Muscle of leg (tissue), 11 donors: Measurements from ENCODE around the gene MUCL1. TPM values are rescaled to one million over a fixed set of nuclear protein-coding genes. Genes with fewer than 3 reads are reported as not detected.
"Not testable (repeated sequence)": the region's sequence is repeated elsewhere in the genome, so short reads cannot be mapped to it uniquely, and the experiment has no call there.

Experiments
- DNase-seq: peaks from one replicate; pipeline ENCODE4 v3.0.0; 2013
- H3K27ac ChIP-seq: one replicate; pipeline ENCODE4 v1.5.1; 2013; ENCODE audit warnings: mild to moderate bottlenecking, low read length, control low read depth
- H3K27me3 ChIP-seq: one replicate; pipeline ENCODE4 v1.6.1; 2013; ENCODE audit warnings: low read length; ENCODE audit not compliant: control insufficient read depth, insufficient read depth
- H3K36me3 ChIP-seq: one replicate; pipeline ENCODE4 v1.6.1; 2013; ENCODE audit warnings: low read length; ENCODE audit not compliant: control insufficient read depth, insufficient read depth
- H3K4me1 ChIP-seq: one replicate; pipeline ENCODE4 v1.6.1; 2013; ENCODE audit warnings: low read length; ENCODE audit not compliant: control insufficient read depth, insufficient read depth
- H3K4me3 ChIP-seq: one replicate; pipeline ENCODE4 v1.5.1; 2013; ENCODE audit warnings: low read length, control low read depth
- H3K9me3 ChIP-seq: replicated peaks from 2 replicates; pipeline ENCODE4 v1.6.1; 2013; ENCODE audit warnings: low read depth, low read length; ENCODE audit not compliant: control insufficient read depth
- WGBS: methylation state at CpG from one replicate; pipeline ENCODE4 v1.1.5; 2013; ENCODE audit warnings: missing lambda C conversion rate; ENCODE audit not compliant: insufficient coverage; 5-methylcytosine and 5-hydroxymethylcytosine counted together
- polyA plus RNA-seq, 8 donors: library from polyadenylated mRNA; unstranded; fragments of 120-200 nt; gene quantifications; one replicate each; pipeline versions ENCODE4 v1.2.1 to v1.2.3, GENCODE V29; 2013; ENCODE audit warnings: inconsistent platforms in 1 of 8, low replicate concordance in 1 of 8; ENCODE audit not compliant: insufficient read length in 8 of 8, insufficient read depth in 1 of 8
- total RNA-seq: library from RNA; stranded (reverse); fragments of 120-200 nt; gene quantifications from one replicate; pipeline ENCODE4 v1.2.4, GENCODE V29; 2013

Gene MUCL1
- total and polyA plus RNA-seq, 9 donors = not detected

DNA sequence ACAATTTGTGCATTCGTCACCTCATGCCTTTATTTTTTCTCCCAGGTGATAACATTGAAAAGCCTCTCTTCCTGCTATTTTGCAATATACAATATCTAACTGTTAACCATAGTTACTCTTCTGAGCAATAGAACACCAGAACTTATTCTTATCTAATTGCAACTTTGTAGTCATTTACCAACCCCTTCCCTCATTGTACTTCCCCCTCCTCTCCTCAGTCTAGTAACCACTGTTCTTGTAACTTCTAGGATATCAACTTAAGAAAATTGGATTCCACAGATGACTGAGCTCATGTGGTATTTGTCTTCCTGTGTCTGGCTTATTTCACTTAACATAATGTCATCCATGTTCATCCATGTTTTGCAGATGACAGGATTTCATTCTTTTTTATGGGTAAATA lies 7.6 kb downstream of the MUCL1 start:
- no peaks in the 10 kb centered on the region for H3K27me3 ChIP-seq
- DNase-seq = no peak
- no peak overlapping the region for H3K4me3 ChIP-seq
- H3K27ac ChIP-seq = no peak overlapping the region
- no peaks in the 10 kb centered on the region for H3K36me3 ChIP-seq
- no CpG with 5 or more reads among the region's 1 CpG for WGBS
- H3K9me3 ChIP-seq = no peaks in the 10 kb centered on the region
- H3K4me1 ChIP-seq = no peaks in the 10 kb centered on the region

DNA sequence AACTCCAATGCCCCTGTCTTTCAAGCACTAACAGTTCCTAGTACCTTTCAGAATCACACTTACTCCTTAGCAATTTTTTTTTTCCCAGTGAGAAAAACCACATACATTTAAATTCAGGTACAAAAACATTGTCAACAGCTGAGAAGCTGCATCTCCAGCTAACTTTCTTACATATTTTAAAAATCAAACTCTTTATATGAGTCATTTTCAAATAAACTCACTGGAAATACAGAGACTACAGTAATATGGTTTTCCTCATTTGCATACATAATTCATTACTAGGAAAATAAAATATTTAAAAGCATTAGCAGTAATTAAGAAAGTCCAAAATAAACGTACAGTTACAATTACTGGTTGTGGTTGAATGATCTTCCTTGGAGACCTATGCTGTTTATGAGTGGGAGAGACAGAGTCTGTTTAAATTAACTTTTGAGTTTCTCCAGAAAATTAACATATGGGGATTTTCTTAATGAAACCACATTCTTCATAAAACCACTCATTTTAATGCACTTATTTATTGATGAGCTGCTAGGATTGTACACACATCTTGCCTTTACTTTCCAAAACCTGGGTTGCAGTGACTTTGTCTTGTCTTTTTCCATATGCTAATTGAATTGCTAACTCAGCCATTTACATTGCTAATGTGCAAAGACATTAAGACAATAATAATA lies 9.8 kb downstream of the MUCL1 start:
- H3K9me3 ChIP-seq = no peaks in the 10 kb centered on the region
- no peaks in the 10 kb centered on the region for H3K27me3 ChIP-seq
- H3K4me3 ChIP-seq = no peak overlapping the region
- H3K27ac ChIP-seq = no peak overlapping the region
- no CpG with 5 or more reads among the region's 1 CpG for WGBS
- H3K4me1 ChIP-seq = no peaks in the 10 kb centered on the region
- no peak for DNase-seq
- H3K36me3 ChIP-seq = no peaks in the 10 kb centered on the region

DNA sequence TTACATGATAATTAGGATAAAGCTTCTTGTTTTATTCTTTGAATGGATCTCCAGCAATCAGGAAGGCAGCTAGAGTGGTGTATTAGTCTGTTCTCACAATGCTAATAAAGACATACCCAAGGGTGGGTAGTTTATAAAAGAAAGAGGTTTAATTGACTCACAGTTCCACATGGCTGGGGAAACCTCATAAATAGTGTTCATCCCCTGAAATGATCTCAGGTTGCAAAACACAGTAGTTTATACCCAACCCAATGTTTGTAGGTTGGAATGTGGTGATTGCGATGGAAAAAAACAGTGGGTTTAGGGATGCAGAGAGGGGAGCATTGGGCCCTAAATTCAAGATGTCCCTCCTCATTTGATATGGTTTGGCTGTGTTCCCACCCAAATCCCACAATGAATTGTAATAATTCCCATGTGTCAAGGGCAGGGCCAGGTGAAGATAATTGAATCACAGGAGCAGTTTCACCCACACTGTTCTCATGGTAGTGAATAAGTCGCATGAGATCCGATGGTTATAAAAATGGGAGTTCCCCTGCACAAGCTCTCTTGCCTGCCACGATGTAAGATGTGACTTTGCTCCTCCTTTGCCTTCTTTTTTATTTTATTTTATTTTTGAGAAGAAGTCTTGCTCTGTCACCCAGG lies 11.5 kb downstream of the MUCL1 start:
- no peaks in the 10 kb centered on the region for H3K36me3 ChIP-seq
- H3K9me3 ChIP-seq = no peaks in the 10 kb centered on the region
- no peaks in the 10 kb centered on the region for H3K27me3 ChIP-seq
- DNase-seq = no peak
- H3K27ac ChIP-seq = no peak overlapping the region
- WGBS = no CpG with 5 or more reads among the region's 4 CpGs
- H3K4me1 ChIP-seq = no peaks in the 10 kb centered on the region
- H3K4me3 ChIP-seq = no peak overlapping the region

DNA sequence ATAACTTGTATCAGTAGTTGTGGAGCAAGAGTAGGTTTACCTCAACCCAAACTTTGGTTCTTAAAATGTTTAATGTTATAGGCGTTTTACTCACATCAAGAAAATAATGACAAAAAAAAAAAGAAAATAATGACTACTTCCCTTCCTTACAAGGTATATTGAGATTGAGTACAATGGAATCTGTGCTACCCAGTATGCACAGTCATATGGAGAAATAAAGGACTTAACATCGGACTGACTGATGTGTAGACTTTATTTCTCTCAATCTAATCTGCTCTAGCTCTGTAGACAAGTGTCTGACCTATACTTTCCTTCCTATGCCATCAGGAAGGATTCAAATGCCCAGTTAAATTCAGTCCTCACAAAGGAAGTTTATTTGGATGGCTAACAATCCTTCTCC lies 14.4 kb downstream of the MUCL1 start:
- Histone ChIP-seq H3K36me3 (no peaks in the 10 kb centered on the region), H3K4me1 (no peaks in the 10 kb centered on the region), H3K27ac (no peak overlapping the region), H3K27me3 (no peaks in the 10 kb centered on the region), H3K9me3 (no peaks in the 10 kb centered on the region), H3K4me3 (no peak overlapping the region)
- WGBS = no CpG with 5 or more reads among the region's 2 CpGs
- no peak for DNase-seq

DNA sequence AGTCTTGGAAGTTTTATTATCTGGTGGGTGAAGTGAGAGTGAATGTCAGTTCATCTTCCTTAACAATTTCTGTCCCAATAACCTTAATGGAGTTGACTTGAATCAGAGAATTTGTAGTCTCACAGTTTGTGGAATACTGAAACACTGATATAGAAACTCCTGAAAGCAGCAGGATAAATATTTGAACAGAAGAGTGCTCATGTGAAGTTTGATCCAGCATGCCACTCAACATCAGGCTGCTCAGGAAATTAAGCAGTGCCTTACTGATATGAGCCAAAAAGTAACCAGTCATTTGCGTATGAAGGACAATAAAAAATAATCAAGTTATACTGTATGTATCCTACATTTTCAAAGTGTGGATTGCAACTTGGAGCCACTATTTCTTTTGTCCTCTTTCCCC lies 15.7 kb downstream of the MUCL1 start:
- H3K36me3 ChIP-seq = no peaks in the 10 kb centered on the region
- H3K9me3 ChIP-seq = no peaks in the 10 kb centered on the region
- H3K27me3 ChIP-seq = no peaks in the 10 kb centered on the region
- no peaks in the 10 kb centered on the region for H3K4me1 ChIP-seq
- H3K27ac ChIP-seq = no peak overlapping the region
- no CpG with 5 or more reads among the region's 1 CpG for WGBS
- no peak overlapping the region for H3K4me3 ChIP-seq
- DNase-seq = no peak

DNA sequence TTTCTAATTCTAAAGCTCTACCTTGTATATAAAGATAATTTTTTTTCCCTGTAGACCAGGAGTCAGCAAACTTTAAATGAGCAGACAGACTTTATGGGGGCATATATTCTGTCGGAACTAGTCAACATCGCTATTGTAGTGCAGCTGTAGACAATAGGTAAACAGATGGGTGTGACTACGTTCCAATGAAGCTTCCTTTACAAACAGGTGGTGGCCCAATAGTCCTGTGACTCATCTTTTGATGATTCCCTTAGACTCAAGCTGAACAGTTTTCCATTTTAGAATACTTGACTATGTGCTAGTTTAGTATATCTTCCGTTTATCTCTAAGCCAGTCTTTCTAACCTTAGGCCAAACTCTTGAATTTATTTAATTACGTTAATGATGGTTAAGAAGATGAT lies 16.3 kb downstream of the MUCL1 start:
- Histone ChIP-seq H3K4me3 (no peak overlapping the region), H3K27me3 (no peaks in the 10 kb centered on the region), H3K36me3 (no peaks in the 10 kb centered on the region), H3K4me1 (no peaks in the 10 kb centered on the region), H3K9me3 (no peaks in the 10 kb centered on the region), H3K27ac (no peak overlapping the region)
- 74% methylated on average over 3 of the region's 5 CpGs for WGBS
- no peak for DNase-seq

DNA sequence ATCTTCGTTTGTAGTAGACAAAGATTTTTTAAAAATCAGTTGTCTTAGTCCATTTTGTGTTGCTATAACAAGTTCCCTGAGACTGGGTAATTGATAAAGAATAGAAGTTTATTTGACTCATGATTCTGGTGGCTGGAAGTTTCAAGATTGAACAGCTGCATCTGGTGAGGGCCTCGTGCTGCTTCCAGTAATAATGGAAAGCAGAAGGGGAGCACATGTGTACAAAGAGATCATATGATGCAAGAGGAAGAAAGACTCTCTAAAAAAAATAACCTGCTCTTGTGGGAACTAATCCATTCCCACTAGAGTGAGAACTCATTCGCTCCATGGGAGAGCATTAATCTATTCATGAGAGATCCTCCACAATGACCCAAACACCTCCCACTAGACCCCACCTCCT lies 24.8 kb downstream of the MUCL1 start:
- DNase-seq = peak; percentile 2
- Histone ChIP-seq H3K36me3 (no peaks in the 10 kb centered on the region), H3K9me3 (no peaks in the 10 kb centered on the region), H3K27me3 (no peaks in the 10 kb centered on the region), H3K4me3 (no peak overlapping the region), H3K4me1 (no peaks in the 10 kb centered on the region), H3K27ac (no peak overlapping the region)
- no CpG with 5 or more reads among the region's 3 CpGs for WGBS

DNA sequence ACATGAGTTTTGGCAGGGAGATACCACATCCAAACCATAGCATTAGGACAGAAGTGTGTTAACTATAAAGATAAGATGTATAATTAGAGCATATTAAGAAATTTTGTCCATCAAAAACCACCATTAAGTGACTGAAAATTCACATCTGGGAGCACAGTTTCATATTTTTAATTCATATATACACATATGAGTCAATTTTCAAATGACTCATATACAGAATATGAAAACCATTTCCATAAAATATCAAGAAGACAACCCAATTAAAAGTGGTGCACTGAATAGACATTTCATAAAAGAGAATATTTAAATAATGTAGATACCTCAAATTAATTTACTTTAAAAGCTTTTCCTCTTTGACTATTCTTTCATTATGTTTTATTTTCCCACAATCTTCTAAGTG lies 25.3 kb downstream of the MUCL1 start:
- no peaks in the 10 kb centered on the region for H3K27me3 ChIP-seq
- H3K27ac ChIP-seq = no peak overlapping the region
- no peaks in the 10 kb centered on the region for H3K36me3 ChIP-seq
- H3K4me1 ChIP-seq = no peaks in the 10 kb centered on the region
- no peak for DNase-seq
- H3K9me3 ChIP-seq = no peaks in the 10 kb centered on the region
- H3K4me3 ChIP-seq = no peak overlapping the region

DNA sequence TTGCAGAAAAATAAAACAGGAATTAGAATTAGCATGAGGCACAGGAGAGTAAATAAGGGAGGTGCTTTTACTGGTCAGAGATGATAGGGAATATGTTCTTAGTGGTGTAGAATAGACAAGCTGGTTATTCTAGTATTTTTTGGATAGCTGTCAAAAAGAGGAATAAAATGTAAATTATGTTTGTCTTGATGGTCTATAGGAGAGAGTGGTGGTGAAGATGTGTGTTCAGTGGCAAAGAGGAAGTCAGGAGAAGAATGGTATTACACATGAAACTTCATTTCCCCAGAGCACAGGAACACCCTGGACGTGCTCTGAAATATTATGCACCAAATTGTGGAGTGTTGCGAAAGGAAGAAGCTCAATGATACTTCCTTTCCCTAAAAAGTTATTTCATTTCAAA lies 27.8 kb downstream of the MUCL1 start:
- DNase-seq = peak; percentile 4
- no peaks in the 10 kb centered on the region for H3K9me3 ChIP-seq
- no peaks in the 10 kb centered on the region for H3K4me1 ChIP-seq
- H3K27me3 ChIP-seq = no peaks in the 10 kb centered on the region
- H3K36me3 ChIP-seq = no peaks in the 10 kb centered on the region
- no peak overlapping the region for H3K27ac ChIP-seq
- WGBS = no CpG with 5 or more reads among the region's 2 CpGs
- no peak overlapping the region for H3K4me3 ChIP-seq

DNA sequence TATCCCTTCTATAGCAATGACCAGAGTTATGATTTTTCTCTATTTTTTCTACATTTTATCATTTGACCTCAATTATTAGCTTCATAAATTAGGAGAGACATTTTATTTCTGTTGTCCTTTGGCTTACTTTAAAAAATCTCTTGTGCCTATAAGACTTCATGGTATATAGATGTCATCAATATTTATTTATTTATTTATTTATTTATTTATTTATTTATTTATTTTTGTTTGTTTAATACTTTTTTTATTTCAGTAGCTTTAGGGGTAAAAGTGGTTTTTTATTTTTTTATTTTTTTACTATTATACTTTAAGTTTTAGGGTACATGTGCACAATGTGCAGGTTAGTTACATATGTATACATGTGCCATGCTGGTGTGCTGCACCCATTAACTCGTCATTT lies 28.3 kb downstream of the MUCL1 start:
- not testable (repeated sequence) for H3K4me3 ChIP-seq, H3K4me1 ChIP-seq, H3K36me3 ChIP-seq, H3K27me3 ChIP-seq, DNase-seq, H3K9me3 ChIP-seq, H3K27ac ChIP-seq
- no CpG with 5 or more reads among the region's 1 CpG for WGBS

DNA sequence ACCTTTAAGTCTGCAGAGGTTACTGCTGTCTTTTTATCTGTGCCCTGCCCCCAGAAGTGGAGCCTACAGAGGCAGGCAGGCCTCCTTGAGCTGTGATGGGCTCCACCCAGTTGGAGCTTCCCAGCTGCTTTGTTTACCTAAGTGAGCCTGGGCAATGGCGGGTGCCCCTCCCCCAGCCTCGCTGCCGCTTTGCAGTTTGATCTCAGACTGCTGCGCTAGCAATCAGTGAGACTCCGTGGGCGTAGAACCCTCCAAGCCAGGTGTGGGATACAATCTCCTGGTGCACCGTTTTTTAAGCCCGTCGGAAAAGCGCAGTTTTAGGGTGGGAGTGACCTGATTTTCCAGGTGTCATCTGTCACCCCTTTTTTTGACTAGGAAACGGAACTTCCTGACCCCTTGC lies 34.1 kb downstream of the MUCL1 start:
- 85% methylated on average over 7 of the region's 11 CpGs for WGBS
- H3K4me1 ChIP-seq = not testable (repeated sequence)

More for the DNA sequence above, 34.1 kb downstream of the MUCL1 start:
- not testable (repeated sequence) for H3K27ac ChIP-seq, DNase-seq, H3K36me3 ChIP-seq, H3K4me3 ChIP-seq, H3K27me3 ChIP-seq, H3K9me3 ChIP-seq
